Myocyte (in vitro differentiated cells): ENCODE measurements around the gene SF3B4. TPM values are rescaled to one million over a fixed set of nuclear protein-coding genes. Genes with fewer than 3 reads are reported as not detected.

ENCODE experiments used
- DNase-seq: peaks from one replicate; pipeline ENCODE4 v3.0.0-alpha.2; 2012; ENCODE audit warnings: low read depth
- total RNA-seq: library from RNA; depleted of rRNA; stranded (reverse); fragments of >200 nt; gene quantifications from 2 replicates; pipeline ENCODE4 v1.2.3, GENCODE V29; 2014

SF3B4 gene
- total RNA-seq, 1 donor from 2014 or later: 11.8 TPM

DNA sequence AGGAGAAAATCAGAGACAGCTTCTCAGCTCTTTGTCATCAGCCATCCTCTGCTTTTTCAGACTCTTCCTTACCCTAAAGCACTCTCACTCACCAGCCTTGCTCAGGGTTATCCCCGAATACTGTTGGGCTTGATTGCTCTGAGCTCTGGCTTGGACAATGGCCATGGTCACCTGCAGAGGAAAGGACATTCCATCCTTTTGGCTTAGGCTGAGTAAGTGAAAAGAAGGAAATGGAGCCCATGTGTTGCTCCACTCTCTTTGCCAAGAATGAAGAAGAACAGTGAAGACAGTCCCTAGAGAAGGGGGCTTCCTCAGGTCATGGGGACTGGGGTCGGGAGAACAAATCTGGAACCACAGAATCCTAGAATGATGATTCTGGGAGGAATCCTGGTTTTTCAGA is 6.8 kb upstream of the SF3B4 start:
- DNase-seq: no peak

DNA sequence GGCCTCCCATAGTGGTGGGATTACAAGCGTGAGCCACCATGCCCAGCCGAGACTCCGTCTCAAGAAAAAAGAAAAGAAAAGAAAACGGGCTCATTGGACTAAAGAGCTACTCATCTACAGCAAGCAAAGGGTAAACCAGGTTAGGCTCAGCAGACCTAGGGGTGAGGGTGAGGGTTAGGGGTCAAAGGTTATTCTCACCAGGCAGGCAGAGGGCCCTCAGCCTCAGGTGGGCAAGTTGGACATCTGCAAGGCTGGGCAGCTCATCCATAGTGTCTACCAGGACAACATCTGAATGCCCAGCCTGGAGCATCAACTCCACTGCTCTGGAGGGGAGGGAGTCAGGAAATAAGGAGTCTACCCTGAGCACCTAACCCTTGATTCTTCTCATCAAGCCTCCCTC is 5.6 kb upstream of the SF3B4 start:
- no peak for DNase-seq

DNA sequence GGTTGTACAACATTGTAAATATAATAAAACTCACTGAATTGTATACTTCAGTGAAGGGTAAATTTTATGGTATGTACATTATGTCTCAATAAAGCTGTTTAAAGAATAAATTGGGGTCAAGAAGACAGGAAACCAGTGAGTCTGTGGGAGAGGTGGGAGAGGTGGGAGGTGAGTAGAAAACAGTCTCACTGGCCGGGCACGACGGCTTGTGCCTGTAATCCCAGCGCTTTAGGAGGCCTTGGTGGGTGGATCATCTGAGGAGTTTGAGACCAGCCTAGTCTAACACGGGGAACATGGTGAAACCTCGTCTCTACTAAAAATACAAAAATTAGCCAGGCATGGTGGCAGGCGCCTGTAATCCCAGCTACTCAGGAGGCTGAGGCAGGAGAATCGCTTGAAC is 4.9 kb upstream of the SF3B4 start:
- no peak for DNase-seq

DNA sequence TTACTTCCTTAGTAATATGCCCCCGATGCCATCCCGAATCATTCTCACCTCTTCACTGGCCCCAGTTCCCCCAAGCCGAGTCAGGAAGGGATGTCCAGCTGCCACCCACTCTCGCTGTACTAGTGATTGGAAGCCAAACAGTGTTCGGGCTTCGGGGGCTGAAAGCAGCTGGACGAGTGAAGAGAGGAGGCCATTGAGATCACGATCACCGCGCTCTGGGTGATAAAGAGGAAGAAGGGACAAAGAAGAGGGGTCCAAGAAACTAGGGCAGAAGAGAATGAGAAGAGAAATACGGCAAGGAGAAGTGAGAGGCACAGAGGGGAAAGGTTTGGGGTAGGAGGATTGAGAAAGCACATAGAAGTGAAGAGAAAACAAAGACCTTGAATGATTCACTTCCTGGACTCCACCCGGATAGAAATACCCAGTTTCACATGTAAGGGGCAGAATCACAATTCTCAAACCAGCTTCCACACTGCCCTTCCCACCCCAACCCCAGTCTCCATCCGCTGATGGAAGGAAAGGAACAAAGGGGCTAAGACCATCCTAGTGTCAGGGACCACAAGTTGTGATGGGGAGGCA is 3.7 kb upstream of the SF3B4 start:
- no peak for DNase-seq

DNA sequence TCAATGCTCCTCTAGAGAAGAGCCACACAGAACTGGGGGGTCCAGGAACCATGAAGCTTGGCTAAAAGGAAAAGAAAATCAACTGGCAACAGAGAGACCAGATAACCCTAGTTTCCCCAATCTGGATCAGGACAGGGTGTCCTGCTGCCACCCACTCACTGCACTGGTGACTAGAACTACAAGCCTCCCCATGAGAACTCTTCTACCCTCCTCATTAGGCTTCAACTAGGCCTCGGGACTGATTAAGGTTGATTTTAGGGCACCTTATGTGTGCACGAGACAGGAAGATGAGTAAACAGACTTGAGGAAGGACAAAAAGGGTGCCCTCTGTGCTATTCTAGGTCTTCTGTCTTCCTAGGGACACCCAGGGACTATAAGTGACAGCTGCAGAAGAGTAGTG is 2.3 kb upstream of the SF3B4 start:
- no peak for DNase-seq

DNA sequence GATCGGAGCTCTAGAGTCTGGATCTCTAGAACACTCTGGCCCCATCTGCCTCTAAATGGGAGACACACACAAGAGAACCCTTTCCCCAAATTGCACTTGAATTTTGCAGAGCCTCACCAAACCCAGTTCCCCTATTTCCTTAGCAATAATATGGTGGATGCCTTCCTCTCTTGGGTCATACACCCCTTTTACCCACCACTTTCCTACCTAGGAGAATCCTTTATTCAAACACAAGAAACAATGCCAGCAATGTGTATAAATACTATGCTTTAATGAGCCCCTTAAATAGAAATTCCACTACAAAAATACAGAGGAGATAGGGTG is 760 bp upstream of the SF3B4 start:
- DNase-seq: no peak

DNA sequence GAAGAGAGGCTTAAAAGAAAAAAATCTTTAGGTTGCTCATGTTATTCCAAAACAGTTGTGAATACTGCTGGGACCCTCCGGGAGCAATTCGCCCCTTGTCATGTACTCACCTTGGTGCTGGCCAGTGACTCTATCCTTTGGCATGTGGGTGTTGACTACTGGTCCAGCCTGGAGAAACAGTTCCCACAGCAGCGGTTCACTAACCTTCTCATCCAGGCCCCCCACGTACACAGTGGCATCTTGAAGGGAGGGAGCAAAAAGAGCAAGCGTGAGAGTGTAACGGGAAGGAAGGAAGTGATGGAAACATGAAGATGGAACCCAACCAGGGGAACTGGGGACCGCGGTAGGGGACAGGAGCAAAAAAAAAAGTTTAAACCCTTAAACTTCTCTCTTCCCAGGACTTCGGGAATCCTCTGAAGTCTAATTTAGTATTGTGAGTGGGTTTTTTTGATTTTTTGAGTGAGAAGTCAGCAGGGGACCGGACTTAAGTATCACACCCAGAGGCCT is 494 bp downstream of the SF3B4 start:
- no peak for DNase-seq

DNA sequence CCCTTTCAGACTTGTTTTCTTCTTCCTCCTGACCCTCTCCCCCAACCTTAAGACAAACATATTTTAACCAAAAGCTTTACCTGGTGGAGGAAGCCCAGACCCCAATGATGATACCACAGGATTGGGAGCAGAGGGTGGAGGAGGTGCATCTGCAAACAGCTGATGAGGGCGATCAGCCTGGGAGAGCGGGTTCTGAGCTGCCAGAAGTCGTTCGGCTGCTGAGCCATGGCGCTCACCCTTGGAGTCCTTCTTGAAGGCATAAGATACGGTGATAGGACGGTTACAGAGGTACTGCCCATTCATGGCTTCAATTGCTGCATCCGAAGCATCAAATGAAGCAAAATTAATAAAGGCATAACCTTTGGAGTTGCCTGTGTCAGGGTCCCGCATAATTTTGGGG is 1.3 kb downstream of the SF3B4 start:
- no peak for DNase-seq

DNA sequence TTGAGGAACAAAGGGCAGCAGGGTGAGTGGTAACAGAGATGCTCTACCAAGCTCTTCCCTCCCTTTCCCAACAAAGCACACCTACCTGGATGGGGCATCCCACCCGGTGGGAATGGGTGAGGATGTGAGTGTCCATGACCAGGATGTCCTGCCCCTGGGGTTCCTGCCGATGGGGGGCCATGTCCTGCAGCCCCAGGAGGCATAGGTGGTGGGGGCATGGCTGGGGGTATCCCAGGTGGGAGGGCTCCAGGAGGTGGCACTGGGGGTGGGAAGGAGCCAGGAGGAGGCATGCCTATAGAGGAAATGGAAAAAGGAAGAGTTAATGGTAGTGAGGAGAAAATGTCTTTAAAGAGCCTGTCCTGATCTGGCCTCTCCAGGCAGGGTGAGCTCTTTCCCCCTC is 1.9 kb downstream of the SF3B4 start:
- no peak for DNase-seq

DNA sequence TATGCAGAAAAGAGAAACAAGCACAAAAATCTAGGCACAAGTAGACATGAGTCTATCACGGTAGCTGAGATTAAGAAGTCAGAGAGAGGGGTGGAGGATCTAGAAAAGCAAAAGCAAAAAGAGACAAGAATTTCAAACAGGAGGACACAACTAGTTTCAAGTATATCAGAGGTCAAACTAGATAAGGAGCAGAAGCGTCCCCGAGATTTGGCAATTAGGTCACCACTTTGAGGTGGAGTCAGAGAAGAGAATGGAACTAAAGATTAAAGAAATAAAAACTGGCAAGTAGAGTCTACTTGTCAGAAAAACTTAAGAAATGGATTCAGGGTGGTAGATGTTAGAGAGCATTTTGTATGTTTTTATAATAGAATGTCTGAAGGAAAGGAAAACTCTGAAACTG is 2.3 kb downstream of the SF3B4 start:
- DNase-seq: no peak

DNA sequence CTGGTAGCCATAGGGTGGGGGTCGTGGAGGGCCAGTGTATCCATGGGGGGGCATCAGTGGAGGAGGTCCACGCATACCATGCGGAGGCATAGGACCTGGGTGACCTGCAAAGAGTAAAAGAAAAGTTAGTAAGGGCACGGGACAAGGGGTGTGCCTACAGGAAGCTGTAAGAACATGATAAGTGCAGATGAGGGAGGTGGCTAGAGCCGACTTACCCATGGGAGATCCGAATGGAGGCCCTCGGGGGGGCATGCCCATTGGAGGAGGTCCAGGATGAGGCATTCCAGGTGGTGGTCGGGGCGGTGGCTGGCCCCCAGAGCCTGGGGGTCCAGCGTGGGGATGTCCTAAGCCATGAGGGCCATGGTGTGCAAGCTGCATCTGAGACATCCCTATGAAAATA is 4.0 kb downstream of the SF3B4 start:
- DNase-seq: no peak

DNA sequence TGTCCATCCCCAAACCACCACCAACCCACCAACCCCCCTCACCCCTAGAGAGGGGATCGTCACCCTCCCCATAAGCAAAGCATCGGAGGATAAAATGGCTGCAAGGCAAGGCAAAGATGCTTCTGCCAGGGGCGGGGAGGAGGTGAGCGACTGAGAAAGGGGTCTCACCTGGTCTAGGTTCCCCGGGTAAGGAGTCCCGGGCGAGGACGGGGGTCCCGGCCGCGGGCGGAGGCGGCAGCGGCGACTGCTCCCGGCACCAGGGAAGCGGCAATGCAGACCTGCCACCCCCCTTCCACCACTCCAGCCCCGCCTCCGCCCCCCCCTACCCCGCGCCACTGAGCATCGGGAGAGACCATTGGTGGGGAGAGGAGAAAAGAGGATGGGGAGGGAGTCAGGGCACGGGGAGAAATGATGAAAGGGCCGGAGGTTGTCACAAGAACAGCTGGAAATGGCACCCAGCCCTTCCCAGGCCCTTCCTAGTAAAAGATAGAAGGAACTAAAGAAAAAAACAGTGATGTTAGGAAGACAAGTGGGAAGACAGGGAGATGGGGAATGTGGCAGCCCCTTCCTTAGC is 9.9 kb downstream of the SF3B4 start, which contains the start of gene SV2A:
TSS of gene SV2A (minus strand) at position 274 of the 574 bp plus-strand sequence. CDS start 4,004 bp downstream, outside the sequence.
- DNase-seq: peak; percentile 51

DNA sequence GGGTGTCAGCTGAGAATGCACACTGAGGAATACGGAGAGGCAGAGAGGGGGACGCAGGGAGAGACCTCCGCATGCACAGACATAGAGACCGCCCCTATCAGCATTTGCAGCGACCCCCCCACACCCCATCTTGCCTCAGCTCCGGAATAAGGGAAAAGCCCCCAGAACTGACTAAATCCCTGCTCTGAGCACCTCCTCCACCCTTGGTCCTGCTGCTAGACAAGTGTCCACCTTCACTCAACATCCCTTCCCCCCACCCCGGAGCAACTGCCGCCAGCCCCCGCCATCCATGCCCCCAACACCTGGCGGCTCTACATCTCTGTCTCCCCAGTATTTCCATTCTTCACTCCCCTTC is 10.7 kb downstream of the SF3B4 start:
- DNase-seq: no peak

DNA sequence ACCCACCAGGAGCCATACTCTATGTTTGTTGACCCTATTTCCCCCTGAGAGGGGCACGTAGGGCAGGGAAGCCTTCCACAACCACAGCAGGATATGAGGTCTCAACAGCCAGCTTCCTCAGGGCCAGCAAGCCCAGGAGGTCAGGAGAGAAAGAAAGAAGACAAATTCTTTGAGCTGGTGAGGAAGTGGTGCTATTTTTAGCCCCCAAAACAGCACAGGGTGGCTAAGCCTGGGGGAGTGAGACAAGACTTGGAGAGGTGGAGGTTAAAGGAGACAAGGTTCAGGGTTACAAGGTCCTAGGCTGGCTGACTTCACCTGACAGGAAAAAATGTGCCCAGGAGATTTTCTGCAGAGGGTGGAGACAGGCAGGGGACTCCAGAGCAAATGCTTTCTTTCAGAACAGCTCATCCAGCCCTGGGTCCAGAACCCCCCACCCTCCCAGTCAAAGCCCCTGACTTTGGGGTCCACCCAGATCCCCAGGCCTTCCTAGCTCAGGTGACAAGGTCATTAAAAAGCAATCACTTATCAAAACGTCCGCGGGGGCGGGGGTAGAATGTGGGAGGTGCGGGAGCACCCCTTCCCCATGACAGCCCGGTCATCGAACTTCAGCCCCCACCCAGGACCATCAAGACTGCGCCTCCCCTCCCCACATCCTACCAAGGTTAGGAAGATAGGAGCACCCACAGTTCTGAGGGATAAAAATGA is 11.3 kb downstream of the SF3B4 start:
- DNase-seq: no peak

DNA sequence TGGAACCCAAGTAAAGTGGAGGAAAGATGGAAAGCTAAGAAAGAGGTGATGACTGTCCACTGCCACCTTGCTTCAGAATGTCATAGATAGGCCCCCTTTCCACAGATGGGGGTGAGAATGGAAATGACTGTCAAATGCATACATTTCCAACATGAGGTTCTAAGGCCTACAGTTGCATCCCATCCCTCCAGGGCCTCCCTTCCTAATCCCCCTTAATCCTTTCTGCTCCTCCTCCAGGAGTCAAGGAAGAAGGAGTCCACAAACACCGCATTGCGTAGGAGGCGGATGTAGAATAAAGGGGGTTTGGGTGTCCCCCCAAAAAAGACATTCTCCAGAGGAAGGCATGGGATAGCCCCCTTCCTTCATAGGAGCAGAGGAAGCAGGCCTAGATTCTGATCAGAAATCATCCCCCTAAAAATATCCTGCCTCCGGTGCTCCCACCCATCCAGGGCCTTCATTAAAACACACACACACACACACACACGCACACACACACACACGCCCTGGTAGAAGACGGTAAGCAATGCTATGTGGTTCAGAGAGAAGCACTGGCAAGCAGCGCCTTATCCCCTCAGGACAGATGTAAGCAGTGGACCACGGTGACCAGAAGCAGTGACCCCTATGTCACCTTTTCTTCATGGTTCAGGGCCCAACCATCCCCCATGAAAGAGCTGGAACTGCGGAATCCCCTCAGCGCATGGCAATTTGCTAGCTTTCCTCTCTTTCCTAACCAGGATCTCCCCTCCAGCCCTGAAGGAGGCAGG is 12.0 kb downstream of the SF3B4 start:
- no peak for DNase-seq

DNA sequence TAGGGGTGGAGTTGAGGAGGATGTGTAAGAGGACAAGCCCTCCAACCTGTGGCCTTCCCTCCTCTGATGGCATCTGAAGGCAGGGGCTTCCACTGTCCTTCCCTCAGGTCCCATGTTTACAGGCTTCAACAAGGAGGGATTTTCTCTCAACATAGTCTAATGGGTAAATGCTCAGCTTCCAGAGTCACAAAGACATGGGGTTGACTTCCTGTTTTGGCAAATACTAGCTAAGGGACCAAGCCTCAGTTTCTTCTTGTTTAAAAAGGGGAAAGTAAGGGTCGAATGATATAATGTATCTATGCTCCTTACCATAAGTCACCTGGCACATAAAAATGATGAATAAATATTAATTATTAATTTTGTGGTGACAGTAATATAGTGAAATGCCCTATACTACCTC is 13.1 kb downstream of the SF3B4 start:
- no peak for DNase-seq

DNA sequence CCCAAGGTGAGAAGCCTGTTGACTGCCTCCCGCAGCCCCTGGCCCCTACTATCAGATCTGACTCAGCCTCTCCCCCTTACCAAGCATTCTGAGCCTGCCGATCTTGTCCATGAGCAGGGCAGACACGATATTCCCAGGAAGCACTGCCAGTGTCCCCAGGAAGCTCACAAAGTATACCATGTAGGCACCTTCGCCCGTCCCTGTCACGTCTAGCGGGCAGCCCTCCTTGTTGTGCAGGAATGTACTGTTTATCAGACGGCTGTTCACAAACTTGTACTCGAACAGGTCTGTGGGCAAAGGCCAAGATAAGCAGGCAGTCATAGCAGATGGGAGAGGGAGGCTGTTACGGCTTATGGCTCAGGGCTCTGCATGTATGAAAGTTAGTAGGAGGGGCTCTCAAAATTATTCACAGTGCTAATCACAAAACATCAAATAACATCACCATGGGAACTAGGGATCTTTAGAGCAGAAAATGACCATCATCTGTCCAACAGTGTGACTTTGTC is 21.0 kb downstream of the SF3B4 start:
- DNase-seq: no peak

DNA sequence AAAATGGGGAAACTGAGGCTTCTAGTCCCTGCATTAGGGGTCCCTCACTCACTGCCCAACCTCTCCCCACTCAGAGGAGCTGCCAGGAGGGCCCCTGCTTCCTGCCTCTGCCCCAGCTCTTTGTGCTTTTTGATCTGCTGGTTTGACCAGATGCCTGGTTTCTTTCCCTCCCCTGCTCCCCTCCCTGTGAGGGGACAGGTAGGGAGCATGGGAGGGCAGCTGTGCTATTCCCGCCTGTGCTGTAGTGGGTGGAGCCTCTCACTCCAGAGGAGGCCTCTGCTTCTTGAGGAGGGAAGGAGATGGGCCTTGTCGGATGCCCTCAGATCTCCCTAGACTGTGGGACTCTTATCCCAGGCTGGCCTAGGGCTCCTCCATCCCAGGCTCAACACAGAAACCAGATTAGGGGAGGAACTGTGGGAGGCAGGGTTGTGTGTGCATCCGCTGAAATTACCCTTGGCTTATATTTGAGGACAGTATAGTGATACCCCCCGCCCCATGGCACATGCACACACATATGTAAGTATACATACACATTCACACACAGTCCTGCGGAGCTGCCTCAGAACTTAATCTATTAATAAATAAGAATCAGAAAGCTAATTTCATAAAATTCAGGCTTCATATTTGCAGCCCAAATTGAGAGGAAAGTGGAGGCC is 23.6 kb downstream of the SF3B4 start:
- no peak for DNase-seq

DNA sequence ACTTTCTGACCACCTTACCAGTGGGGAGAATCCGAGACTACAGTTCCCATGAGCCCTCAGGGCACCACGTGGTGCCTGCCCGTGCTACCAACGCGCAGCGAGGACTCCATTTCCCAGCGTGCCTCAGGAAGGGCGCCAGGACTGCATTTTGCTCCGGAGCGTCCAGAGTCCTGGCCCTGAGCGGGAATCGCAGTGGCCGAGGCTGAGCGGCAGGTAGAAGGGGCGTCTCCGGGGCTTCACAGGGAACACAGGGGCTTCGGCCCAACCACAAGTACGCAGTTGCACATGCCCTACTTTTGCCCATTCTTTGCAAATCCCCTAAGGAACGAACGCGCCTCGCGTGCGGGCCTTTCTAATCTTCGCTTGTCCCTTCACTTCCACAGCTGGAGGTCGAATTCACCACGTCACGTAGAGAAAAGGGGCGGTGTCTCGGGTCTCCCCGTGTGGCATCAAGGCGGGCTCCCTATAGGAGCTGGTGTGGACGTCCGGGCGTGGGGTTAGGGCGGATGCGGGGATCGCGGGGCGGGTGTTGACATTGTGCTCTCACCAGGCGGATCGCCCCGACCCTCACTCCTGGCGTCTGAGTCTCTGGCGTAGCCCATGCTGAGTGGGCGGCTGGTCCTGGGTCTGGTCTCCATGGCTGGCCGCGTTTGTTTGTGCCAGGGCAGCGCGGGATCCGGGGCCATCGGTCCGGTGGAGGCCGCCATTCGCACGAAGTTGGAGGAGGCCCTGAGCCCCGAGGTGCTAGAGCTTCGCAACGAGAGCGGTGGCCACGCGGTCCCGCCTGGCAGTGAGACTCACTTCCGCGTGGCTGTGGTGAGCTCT is 27.9 kb downstream of the SF3B4 start, which contains the start of gene BOLA1:
TSS of gene BOLA1 (plus strand) at position 109 of the 825 bp plus-strand sequence. CDS start at position 601, 492 bp downstream.
- peak; percentile 94 for DNase-seq

DNA sequence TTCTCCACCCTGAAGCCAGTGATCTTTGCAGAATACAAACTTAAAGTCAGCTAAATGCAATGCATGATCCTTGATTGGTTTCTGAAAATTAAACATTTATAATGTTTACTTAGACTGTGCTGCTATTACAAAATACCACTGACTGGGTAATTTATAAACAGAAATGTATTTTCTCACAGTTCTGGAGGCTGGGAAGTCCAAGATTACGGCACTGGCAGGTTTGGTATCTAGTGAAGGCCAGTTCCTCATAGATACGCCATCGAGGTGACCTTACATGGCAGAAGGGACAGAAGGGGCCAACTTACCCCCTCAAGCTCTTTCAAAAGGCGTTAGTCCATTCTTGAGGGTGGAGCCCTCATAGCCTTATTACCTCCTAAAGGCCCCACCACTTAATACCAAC is 31.0 kb downstream of the SF3B4 start:
- no peak for DNase-seq

DNA sequence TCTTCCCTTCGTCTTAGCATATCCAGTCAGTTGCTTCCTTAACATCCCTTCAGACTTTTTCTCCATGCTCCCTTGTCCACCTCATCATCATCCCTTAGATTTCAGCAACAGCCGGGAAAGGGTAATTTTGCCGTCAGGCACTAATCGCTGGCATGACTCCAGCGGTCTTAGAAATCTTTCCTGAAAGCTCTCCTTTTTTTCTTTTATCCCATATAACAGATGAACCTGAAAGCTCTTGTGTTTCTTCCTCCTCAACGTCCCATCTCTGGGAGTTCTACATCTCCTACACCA is 38.7 kb downstream of the SF3B4 start:
- peak; percentile 53 for DNase-seq
